Frontal cortex (tissue), 4 donors: Measurements from ENCODE around the gene ATG7. TPM values are rescaled to one million over a fixed set of nuclear protein-coding genes. Genes with fewer than 3 reads are reported as not detected.
"Not testable (repeated sequence)": the region's sequence is repeated elsewhere in the genome, so short reads cannot be mapped to it uniquely, and the experiment has no call there.

ENCODE experiments used
- DNase-seq, 2 donors: peaks; one replicate each; pipeline ENCODE4 v3.0.0; 2012; ENCODE audit warnings: low spot score in 2 of 2
- FAIRE-seq: peaks from 2 replicates; lab custom pipeline; 2012; peaks lifted over from hg19 to GRCh38; lab: Jason Lieb, UNC
- total RNA-seq: library from RNA; depleted of rRNA; stranded (reverse); fragments of >200 nt; gene quantifications from one replicate; pipeline ENCODE4 v1.2.3, GENCODE V29; 2014
- donor health status: control.
- donor health status: control.
- donor health status: control.

The ATG7 gene
- total RNA-seq, 1 donor from 2014 or later = 19.2 TPM

DNA sequence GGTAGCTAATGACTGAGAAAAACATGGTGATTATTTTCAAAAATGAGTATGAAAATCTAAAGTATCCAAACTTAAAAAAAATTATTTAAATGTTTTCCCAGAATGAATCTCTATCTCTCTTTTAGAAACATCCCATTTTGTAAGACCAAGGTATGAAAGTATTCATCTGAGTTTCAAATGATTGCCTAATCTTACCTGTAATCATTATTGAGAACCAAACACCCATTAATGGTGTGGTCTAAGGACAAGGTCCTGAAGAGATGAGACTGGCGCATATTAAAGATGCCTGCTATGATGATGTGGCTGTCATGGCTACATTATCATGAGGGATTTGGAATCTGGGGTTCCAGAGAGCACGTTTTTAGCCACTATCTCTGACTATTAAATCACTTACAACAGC, 206.0 kb downstream of the ATG7 start:
- DNase-seq = no peak
- no peak for FAIRE-seq

DNA sequence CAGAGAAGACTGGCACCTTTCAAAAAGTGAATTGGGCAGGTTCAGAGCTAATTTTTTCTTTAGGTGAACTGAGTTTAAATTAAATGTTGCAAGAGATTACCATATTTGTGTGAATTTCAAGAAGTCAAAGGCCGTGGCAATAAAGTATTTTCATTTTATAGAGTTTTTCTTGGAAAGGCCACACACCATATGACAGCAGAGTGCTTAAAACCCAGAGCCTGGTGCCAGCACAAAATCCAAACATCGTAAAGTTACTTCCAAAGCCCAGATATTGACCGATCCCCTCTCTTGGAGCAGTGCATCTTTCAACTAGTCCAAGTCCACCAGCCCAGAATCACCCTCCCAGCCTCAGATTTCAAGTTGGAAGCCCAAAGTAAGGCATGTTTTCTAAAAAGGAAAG, 207.0 kb downstream of the ATG7 start:
- FAIRE-seq (no peak), DNase-seq (no peak)

DNA sequence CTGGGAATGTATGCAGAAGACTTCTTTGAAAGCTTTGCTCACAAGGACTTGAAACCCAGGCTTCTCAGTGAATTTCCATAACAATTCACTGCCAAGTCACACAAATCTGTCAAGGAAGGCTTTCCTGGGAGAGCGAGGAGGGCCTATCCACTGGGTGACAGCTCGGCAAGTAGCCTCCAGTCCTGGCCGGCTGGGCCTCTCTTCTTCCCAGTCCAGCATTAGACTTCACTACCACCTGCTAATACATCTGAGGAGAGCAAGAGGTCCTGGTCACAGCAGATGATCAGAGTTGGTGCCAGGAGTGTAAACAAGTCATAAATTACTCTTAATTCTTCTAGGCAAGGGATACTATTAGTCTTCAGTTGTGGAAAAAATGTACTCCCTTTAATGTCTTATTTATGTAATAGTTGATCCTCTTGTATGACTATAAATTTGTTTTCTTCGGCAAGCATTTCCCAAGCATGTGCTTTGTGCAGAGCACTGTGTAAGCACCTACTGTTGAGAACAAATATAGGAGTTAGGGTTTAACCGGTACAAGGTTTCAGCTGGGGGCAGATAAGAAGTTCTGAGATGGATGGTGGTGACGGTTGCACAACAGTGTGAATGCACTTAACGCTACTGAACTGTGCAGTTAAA, 208.6 kb downstream of the ATG7 start:
- DNase-seq (no peak), FAIRE-seq (no peak)

DNA sequence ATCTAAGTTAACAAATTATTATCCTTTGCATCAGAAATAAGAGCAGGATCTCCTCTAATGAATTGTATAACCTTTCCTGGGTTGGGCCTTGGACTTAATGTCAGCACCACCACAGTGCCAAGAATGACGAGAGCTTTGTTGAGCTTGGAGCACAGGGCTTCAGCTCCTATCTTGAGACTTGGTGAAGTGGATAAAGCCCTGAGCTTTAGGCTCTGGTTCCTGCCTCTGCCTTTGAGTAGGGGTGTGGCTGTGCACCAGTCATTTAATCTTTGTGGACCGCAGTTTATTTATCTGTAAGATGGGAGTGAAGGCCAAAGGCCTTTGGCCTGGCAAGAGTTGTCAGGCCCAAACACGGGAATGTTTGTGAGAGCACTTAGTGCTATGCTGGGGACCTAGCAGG, 209.4 kb downstream of the ATG7 start:
- DNase-seq (no peak), FAIRE-seq (no peak)

- DNase-seq = peak; percentile 44 to 45
- FAIRE-seq = no peak
Measured at GRCh38 chr3:11482021-11482420, 209.8 kb downstream of the ATG7 start.

DNA sequence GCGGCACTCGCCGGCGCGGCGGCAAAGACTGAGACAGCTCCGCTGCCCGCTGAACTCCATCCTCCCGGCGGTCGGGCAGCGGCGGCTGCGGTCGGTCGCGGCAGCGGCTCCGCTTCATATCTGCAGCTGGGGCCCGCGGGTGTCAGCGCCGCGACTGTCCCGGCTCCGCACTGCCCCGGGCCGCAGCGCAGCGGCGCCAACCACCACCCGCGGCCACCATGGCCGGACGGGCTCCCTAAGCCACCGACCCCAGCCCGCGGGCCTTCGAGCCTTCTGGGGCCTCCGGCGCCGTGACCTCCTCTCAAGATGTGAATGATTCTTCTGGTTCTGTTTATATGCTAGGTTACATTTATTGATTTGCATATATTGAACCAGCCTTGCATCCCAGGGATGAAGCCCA, 216.2 kb downstream of the ATG7 start:
- not testable (repeated sequence) for FAIRE-seq, DNase-seq

DNA sequence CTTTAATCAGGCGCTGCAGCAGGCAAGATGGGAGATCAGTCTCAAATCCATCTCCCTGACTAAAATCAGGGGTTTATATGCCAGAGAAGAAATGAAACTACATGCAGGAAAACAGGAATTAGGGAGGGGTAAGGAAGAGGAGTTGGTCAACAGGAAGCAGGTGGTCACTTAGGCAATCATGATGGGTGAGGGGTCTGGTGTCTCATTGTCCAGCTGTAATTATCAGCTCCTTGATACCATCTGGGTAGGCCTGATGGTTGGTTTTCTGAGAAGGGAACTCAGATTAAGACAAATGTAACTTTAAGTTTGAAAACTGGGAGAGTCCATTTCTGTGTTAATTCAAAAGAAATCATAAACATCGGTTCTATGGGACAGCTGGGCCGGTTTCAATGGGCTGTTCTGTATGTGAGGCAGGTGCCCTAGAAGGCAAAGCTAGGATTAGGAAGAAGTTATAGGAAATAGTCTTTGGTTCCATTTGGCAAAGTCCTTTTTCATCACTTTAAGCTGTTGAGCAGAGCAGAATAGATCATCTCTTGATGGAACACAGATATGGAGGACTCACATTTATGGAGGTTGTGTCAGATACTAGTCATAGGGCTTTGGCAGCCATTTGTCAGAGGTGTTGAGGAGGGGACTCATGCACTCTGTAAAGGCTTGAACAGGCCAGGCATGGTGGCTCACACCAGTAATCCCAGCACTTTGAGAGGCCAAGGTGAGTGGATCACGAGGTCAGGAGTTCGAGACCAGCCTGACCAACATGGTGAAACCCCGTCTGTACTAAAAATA, 222.1 kb downstream of the ATG7 start:
- DNase-seq = no peak
- FAIRE-seq = no peak

DNA sequence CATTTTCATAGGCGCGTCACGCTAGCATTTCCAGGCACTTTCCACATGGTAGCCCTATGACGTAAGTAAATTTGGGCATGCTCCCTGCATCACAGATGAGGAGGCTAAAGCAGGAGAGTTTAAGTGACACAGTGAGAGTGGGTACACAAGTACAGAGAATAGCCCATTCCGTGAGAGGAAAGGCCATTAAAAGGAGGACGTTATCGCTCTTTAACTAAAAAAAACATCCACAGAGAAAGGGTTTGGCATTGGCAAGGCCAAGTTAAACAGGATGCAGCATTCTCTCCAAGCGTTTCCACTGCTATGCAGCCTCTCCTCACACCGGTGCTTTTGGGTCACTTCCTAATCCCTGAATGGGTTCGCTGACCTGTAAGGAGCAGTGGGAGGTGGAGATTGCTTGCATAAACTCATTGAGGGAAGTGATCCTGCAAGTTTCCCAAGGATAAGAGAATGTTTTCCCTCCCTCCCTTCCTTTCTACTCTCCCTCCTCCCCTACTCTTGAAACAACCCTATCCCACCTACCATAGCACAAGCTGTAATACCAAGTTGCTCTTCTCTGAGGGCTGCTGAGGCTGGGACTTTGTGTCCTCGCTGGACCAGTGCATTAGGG, 223.9 kb downstream of the ATG7 start:
- no peak for DNase-seq
- FAIRE-seq = no peak

GRCh38 chr3:11498177-11498576, 226.0 kb downstream of the ATG7 start:
- FAIRE-seq (no peak), DNase-seq (no peak)

DNA sequence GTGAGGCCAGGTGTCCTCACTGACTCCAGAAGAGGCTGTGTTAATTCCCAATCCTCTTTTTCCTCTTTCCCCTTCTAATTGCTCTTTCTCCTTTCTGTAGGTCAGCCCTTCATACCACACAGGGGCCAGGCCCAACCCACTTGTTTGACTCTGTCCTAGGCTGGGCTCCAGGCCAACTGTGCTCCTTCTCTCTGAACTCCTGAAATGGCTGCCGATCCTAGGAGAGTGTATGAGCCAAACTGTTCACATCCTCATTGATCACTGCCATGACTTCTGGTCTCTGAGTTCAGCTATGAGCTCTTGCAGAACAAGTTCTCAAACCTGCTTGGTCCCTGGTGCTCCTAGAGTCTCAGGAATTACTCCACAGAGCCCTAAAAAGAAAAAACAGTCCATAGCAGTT, 226.4 kb downstream of the ATG7 start:
- DNase-seq (no peak), FAIRE-seq (no peak)

DNA sequence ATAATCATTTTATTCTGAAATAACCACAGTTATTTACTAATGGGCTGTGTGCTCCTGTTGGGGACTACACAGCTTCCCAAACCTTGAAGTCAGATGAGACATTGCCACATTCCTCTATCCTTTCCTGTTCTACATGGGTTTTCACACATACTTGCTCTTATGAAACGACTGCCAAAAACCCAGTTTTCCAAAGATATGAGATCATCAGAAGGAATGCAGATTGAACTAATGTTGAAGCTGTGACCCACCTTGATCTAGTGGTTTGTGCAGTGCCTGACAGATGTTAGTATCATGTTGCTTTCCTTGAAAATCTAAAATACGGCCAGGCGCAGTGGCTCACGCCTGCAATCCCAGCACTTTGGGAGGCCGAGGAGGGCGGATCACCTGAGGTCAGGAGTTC, 226.9 kb downstream of the ATG7 start:
- FAIRE-seq (no peak), DNase-seq (no peak)

GRCh38 chr3:11502413-11502812, 230.2 kb downstream of the ATG7 start:
- DNase-seq, FAIRE-seq: not testable (repeated sequence)

DNA sequence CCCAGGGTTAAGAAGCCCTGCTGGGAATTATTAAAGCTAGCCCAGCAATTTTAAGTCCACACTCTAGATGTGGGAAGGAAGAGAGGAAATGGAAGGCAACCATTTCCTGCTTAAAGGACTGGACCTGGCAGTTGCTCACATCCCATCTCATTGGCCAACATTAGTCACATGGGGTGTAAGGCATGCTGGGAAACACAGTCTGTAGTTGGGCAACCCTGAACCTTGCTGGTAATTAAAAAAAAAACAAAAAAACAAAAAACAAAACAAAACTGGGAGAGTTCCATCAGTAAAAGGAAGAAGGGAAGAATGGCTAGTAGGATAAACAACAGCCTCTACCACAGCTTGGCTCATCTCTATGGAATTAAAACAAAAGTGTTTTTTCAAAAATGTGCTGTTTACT, 235.5 kb downstream of the ATG7 start:
- no peak for DNase-seq
- no peak for FAIRE-seq

GRCh38 chr3:11508346-11509172, 236.4 kb downstream of the ATG7 start:
- no peak for FAIRE-seq

GRCh38 chr3:11509173-11510000, 237.2 kb downstream of the ATG7 start:
- DNase-seq (peak; percentile 49 to 56), FAIRE-seq (no peak)

More at GRCh38 chr3:11508346-11509172, 236.4 kb downstream of the ATG7 start:
- DNase-seq = no peak

GRCh38 chr3:11510001-11510340, 237.8 kb downstream of the ATG7 start:
- DNase-seq = peak in 1 of 2 donors; percentile 29
- no peak for FAIRE-seq

GRCh38 chr3:11510356-11510755, 238.2 kb downstream of the ATG7 start:
- DNase-seq = peak in 1 of 2 donors; percentile 28
- no peak for FAIRE-seq

DNA sequence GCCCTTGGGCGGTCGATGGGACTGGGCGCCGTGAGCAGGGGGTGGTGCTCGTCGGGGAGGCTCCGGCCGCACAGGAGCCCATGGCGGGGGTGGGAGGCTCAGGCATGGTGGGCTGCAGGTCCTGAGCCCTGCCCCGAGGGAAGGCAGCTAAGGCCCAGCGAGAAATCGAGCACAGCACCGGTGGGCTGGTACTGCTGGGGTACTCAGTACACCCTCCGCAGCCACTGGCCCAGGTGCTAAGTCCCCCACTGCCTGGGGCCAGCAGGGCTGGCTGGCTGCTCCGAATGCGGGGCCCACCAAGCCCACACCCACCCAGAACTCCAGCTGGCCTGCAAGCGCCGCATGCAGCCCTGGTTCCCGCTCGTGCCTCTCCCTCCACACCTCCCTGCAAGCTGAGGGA, 239.4 kb downstream of the ATG7 start:
- not testable (repeated sequence) for DNase-seq, FAIRE-seq

- FAIRE-seq, DNase-seq: not testable (repeated sequence)
Measured at GRCh38 chr3:11513125-11513816, 241.1 kb downstream of the ATG7 start.
